HEK293 (cell line): ENCODE results near the gene FNDC8.

Experiments used
- BCL11A ChIP-seq: fragments of 450-650 bp; formaldehyde crosslinking; IDR thresholded peaks from 2 replicates; pipeline ENCODE4 v1.5.1; 2016; ENCODE audit warnings: low read depth, missing biosample characterization, missing genetic modification characterization
- SP2 ChIP-seq: fragments of 450-650 bp; formaldehyde crosslinking; IDR thresholded peaks from 2 replicates; pipeline ENCODE4 v1.5.1; 2016; ENCODE audit warnings: missing biosample characterization, missing genetic modification characterization
- YY1 ChIP-seq: fragments of 450-650 bp; formaldehyde crosslinking; IDR thresholded peaks from 2 replicates; pipeline ENCODE4 v1.5.1; 2018; ENCODE audit warnings: missing biosample characterization, missing genetic modification characterization
- ZBTB7A ChIP-seq: fragments of 450-650 bp; formaldehyde crosslinking; IDR thresholded peaks from 2 replicates; pipeline ENCODE4 v1.5.1; 2016; ENCODE audit warnings: low read depth, missing biosample characterization, missing genetic modification characterization
- ZNF18 ChIP-seq: fragments of 450-650 bp; formaldehyde crosslinking; IDR thresholded peaks from 2 replicates; pipeline ENCODE4 v1.5.1; 2016; ENCODE audit warnings: missing biosample characterization, missing genetic modification characterization
- ZNF37A ChIP-seq: fragments of 450-650 bp; IDR thresholded peaks from 2 replicates; pipeline ENCODE4 v1.5.1; 2018; ENCODE audit warnings: missing biosample characterization, missing genetic modification characterization
- ZNF433 ChIP-seq: fragments of 450-650 bp; formaldehyde crosslinking; IDR thresholded peaks from 2 replicates; pipeline ENCODE4 v1.5.1; 2016; ENCODE audit warnings: missing biosample characterization, missing genetic modification characterization, low read depth
- ZSCAN30 ChIP-seq: fragments of 450-650 bp; IDR thresholded peaks from 2 replicates; pipeline ENCODE4 v1.5.1; 2018; ENCODE audit warnings: missing biosample characterization, mild to moderate bottlenecking, missing genetic modification characterization, moderate library complexity
- TF ChIP-seq, protein P1 (sequence below): fragments of 450-650 bp; formaldehyde crosslinking; IDR thresholded peaks from 2 replicates; pipeline ENCODE4 v1.5.1; 2016; ENCODE audit warnings: missing biosample characterization, missing genetic modification characterization
- TF ChIP-seq, protein P2 (sequence below): sonication (generic); formaldehyde crosslinking; IDR thresholded peaks from 2 replicates; pipeline ENCODE4 v1.8.1; 2022; ENCODE audit warnings: mild to moderate bottlenecking, moderate library complexity, missing genetic modification reagents

GRCh38 chr17:35127751-35128514, 6.5 kb downstream of the FNDC8 start:
- TF ChIP-seq, protein P1, sequence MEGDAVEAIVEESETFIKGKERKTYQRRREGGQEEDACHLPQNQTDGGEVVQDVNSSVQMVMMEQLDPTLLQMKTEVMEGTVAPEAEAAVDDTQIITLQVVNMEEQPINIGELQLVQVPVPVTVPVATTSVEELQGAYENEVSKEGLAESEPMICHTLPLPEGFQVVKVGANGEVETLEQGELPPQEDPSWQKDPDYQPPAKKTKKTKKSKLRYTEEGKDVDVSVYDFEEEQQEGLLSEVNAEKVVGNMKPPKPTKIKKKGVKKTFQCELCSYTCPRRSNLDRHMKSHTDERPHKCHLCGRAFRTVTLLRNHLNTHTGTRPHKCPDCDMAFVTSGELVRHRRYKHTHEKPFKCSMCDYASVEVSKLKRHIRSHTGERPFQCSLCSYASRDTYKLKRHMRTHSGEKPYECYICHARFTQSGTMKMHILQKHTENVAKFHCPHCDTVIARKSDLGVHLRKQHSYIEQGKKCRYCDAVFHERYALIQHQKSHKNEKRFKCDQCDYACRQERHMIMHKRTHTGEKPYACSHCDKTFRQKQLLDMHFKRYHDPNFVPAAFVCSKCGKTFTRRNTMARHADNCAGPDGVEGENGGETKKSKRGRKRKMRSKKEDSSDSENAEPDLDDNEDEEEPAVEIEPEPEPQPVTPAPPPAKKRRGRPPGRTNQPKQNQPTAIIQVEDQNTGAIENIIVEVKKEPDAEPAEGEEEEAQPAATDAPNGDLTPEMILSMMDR (tag by site-specific recombination) = no peak
- TF ChIP-seq ZBTB7A (tag by site-specific recombination) = no peak
- no peak for TF ChIP-seq ZNF433 (tag by site-specific recombination)
- no peak for TF ChIP-seq YY1 (tag by site-specific recombination)
- TF ChIP-seq, protein P2, sequence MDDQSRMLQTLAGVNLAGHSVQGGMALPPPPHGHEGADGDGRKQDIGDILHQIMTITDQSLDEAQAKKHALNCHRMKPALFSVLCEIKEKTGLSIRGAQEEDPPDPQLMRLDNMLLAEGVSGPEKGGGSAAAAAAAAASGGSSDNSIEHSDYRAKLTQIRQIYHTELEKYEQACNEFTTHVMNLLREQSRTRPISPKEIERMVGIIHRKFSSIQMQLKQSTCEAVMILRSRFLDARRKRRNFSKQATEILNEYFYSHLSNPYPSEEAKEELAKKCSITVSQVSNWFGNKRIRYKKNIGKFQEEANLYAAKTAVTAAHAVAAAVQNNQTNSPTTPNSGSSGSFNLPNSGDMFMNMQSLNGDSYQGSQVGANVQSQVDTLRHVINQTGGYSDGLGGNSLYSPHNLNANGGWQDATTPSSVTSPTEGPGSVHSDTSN (CRISPR knock-in tag) = no peak
- no peak for TF ChIP-seq ZNF37A
- TF ChIP-seq ZSCAN30 (tag by site-specific recombination) = no peak
- no peak for TF ChIP-seq BCL11A
- TF ChIP-seq ZNF18 (tag by site-specific recombination) = no peak
- no peak for TF ChIP-seq SP2
